ENCODE results near the gene TBCC. TPM values are rescaled to one million over a fixed set of nuclear protein-coding genes. Genes with fewer than 3 reads are reported as not detected.

The TBCC gene
- total and polyA plus RNA-seq, 2 of the 13 experiments (the other 11 are each of a cell fraction or from before 2014, with no cell fraction given): 14.8 to 36.1 TPM

- TF ChIP-seq GRHL1 (CRISPR knock-in tag; conservative IDR thresholded peaks at IDR 0.05) (no peak), ZNF337 (CRISPR knock-in tag; IDR thresholded peaks at IDR 0.05; ENCODE audit: borderline replicate concordance, low read depth) (no peak; the same call in 1 of the 2 replicates), ZFP37 (CRISPR knock-in tag; IDR thresholded peaks at IDR 0.05; ENCODE audit: borderline replicate concordance) (no peak), SIN3A (IDR thresholded peaks at IDR 0.05; ENCODE audit: borderline replicate concordance, low read depth, low read length) (peak; percentile 68), NR2C2 (CRISPR knock-in tag; IDR thresholded peaks at IDR 0.05; ENCODE audit: borderline replicate concordance) (peak; percentile 56), FOXJ3 (CRISPR knock-in tag; IDR thresholded peaks at IDR 0.05; ENCODE audit: borderline replicate concordance) (0 out of 2 replicates have a peak, but pooled peaks have one; percentile 46), ZNF136 (CRISPR knock-in tag; IDR thresholded peaks at IDR 0.05; ENCODE audit: low read depth) (no peak), PCBP2 (optimal IDR thresholded peaks at IDR 0.05; ENCODE audit: low read depth, low read length, poor library complexity, severe bottlenecking) (no peak), PREB (CRISPR knock-in tag; IDR thresholded peaks at IDR 0.05) (no peak), PHB2 (IDR thresholded peaks at IDR 0.05; ENCODE audit: partially characterized antibody) (no peak), CC2D1A (CRISPR knock-in tag; IDR thresholded peaks at IDR 0.05) (no peak), HNRNPH1 (optimal IDR thresholded peaks at IDR 0.05; ENCODE audit: low read depth, low read length) (no peak), SRSF1 (optimal IDR thresholded peaks at IDR 0.05; ENCODE audit: low read depth, low read length) (peak; percentile 83), ZFY (CRISPR knock-in tag; IDR thresholded peaks at IDR 0.05) (peak; percentile 68), TFDP2 (CRISPR knock-in tag; IDR thresholded peaks at IDR 0.05) (peak; percentile 77), MED8 (CRISPR knock-in tag; IDR thresholded peaks at IDR 0.05; ENCODE audit: insufficient replicate concordance) (no peak), NCOA1 (CRISPR knock-in tag; IDR thresholded peaks at IDR 0.05) (no peak), RORA (CRISPR knock-in tag; IDR thresholded peaks at IDR 0.05) (no peak), ZBTB37 (CRISPR knock-in tag; IDR thresholded peaks at IDR 0.05) (0 out of 2 replicates have a peak, but pooled peaks have one; percentile 62), HIC2 (CRISPR knock-in tag; IDR thresholded peaks at IDR 0.05; ENCODE audit: low read depth) (no peak)
Observed at GRCh38 chr6:42745640-42746462, at the start of gene TBCC (continued).
